Vagina (tissue), 2 donors: Measurements from ENCODE around the gene CERK.

Experiments
- POLR2A ChIP-seq, 2 donors: fragments of 450-650 bp; IDR thresholded peaks; one replicate each; pipeline ENCODE4 v1.6.1; 2017; ENCODE audit warnings: antibody characterized with exemption in 2 of 2, mild to moderate bottlenecking in 2 of 2, moderate library complexity in 2 of 2
- POLR2AphosphoS5 ChIP-seq, 2 donors: sonication (generic); formaldehyde crosslinking; IDR thresholded peaks; one replicate each; pipeline ENCODE4 v1.9.0; 2017; ENCODE audit warnings: antibody characterized with exemption in 2 of 2, mild to moderate bottlenecking in 2 of 2, low read depth in 1 of 2; ENCODE audit not compliant: insufficient read depth in 1 of 2
- TF ChIP-seq, protein P1 (sequence below), 3 experiments: fragments of 450-650 bp in 2 of 3; fragments of 200-600 bp in 1 of 3; sonication (generic) in 1 of 3; IDR thresholded peaks; one replicate each; pipeline ENCODE4 v1.5.1; 2017 to 2019; ENCODE audit warnings: antibody characterized with exemption in 3 of 3, mild to moderate bottlenecking in 2 of 3, moderate library complexity in 2 of 3

- TF ChIP-seq, protein P1, sequence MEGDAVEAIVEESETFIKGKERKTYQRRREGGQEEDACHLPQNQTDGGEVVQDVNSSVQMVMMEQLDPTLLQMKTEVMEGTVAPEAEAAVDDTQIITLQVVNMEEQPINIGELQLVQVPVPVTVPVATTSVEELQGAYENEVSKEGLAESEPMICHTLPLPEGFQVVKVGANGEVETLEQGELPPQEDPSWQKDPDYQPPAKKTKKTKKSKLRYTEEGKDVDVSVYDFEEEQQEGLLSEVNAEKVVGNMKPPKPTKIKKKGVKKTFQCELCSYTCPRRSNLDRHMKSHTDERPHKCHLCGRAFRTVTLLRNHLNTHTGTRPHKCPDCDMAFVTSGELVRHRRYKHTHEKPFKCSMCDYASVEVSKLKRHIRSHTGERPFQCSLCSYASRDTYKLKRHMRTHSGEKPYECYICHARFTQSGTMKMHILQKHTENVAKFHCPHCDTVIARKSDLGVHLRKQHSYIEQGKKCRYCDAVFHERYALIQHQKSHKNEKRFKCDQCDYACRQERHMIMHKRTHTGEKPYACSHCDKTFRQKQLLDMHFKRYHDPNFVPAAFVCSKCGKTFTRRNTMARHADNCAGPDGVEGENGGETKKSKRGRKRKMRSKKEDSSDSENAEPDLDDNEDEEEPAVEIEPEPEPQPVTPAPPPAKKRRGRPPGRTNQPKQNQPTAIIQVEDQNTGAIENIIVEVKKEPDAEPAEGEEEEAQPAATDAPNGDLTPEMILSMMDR (IDR thresholded peaks at IDR 0.05): no peak
- TF ChIP-seq POLR2A (IDR thresholded peaks at IDR 0.05) (no peak), POLR2AphosphoS5 (IDR thresholded peaks at IDR 0.05; ENCODE audit: insufficient read depth in 1 of 2, low read depth in 1 of 2) (no peak)
Measured at GRCh38 chr22:46750530-46750800, 12.4 kb upstream of the CERK start.
